NCI-H2107 treated with DMSO at 0.1 percent for 48 hours (cell line): ENCODE results near the gene RASAL2.
"Not testable (repeated sequence)": the region's sequence is repeated elsewhere in the genome, so short reads cannot be mapped to it uniquely, and the experiment has no call there.

Source experiments
- DNase-seq: peaks from one replicate; lab custom pipeline; 2025; ENCODE audit not compliant: unreplicated experiment; lab: John Stamatoyannopoulos, UW

Gene RASAL2

GRCh38 chr1:178109348-178110143 is 15.6 kb downstream of the RASAL2 start:
- DNase-seq: no peak

- no peak for DNase-seq
Measured at GRCh38 chr1:178115260-178115659, 21.4 kb downstream of the RASAL2 start.

- DNase-seq: no peak
Measured at GRCh38 chr1:178118524-178118923, 24.6 kb downstream of the RASAL2 start.

- no peak for DNase-seq
Measured at GRCh38 chr1:178119628-178120027, 25.7 kb downstream of the RASAL2 start.

- no peak for DNase-seq
Measured at GRCh38 chr1:178120088-178120487, 26.2 kb downstream of the RASAL2 start.

GRCh38 chr1:178120520-178121052 is 26.7 kb downstream of the RASAL2 start:
- DNase-seq: not testable (repeated sequence)

- no peak for DNase-seq
Measured at GRCh38 chr1:178121883-178122282, 28.0 kb downstream of the RASAL2 start.

GRCh38 chr1:178122283-178122682 is 28.4 kb downstream of the RASAL2 start:
- no peak for DNase-seq

- DNase-seq: no peak
Measured at GRCh38 chr1:178124115-178124514, 30.2 kb downstream of the RASAL2 start.

GRCh38 chr1:178126261-178126660 is 32.4 kb downstream of the RASAL2 start:
- DNase-seq: no peak

- DNase-seq: no peak
Measured at GRCh38 chr1:178126741-178127185, 32.9 kb downstream of the RASAL2 start.

- DNase-seq: no peak
Measured at GRCh38 chr1:178127482-178128191, 33.7 kb downstream of the RASAL2 start.

GRCh38 chr1:178133239-178133989 is 39.5 kb downstream of the RASAL2 start:
- DNase-seq: no peak

- no peak for DNase-seq
Measured at GRCh38 chr1:178134061-178134460, 40.2 kb downstream of the RASAL2 start.

GRCh38 chr1:178137238-178137637 is 43.3 kb downstream of the RASAL2 start:
- no peak for DNase-seq

GRCh38 chr1:178142806-178143205 is 48.9 kb downstream of the RASAL2 start:
- DNase-seq: no peak

- no peak for DNase-seq
Measured at GRCh38 chr1:178143730-178144690, 50.1 kb downstream of the RASAL2 start.

GRCh38 chr1:178145605-178146004 is 51.7 kb downstream of the RASAL2 start:
- no peak for DNase-seq

- DNase-seq: no peak
Measured at GRCh38 chr1:178146436-178146835, 52.5 kb downstream of the RASAL2 start.

GRCh38 chr1:178150610-178151009 is 56.7 kb downstream of the RASAL2 start:
- no peak for DNase-seq
